Pancreas (tissue), 10 donors: Measurements from ENCODE around the gene RBPMS2. TPM values are rescaled to one million over a fixed set of nuclear protein-coding genes. Genes with fewer than 3 reads are reported as not detected.

ENCODE experiments used
- ATAC-seq, 4 donors: fragments of 200-7000 bp; cut with Tn5 transposase; one replicate each; pipeline versions ENCODE4 v1.8.0 to v1.9.1; 2020; ENCODE audit warnings: mild to moderate bottlenecking in 4 of 4, moderate library complexity in 4 of 4
- DNase-seq, 6 donors: peaks; one replicate each; pipeline ENCODE4 v3.0.0-alpha.2; 2020
- FAIRE-seq: peaks from 2 replicates; lab custom pipeline; 2012; peaks lifted over from hg19 to GRCh38; lab: Jason Lieb, UNC
- H3K27ac ChIP-seq, 4 donors: fragments of 200-600 bp; sonication (generic); 1 replicate in 3 of 4; 2 replicates in 1 of 4; pipeline versions ENCODE4 v1.5.0 to v1.8.0; 2020
- H3K27me3 ChIP-seq, 4 donors: fragments of 200-600 bp; one replicate each; pipeline ENCODE4 v1.8.0; 2021
- H3K36me3 ChIP-seq, 3 donors: fragments of 200-600 bp; sonication (generic) in 1 of 3; one replicate each; pipeline versions ENCODE4 v1.5.0 to v1.8.0; 2020 to 2021
- H3K4me1 ChIP-seq, 3 donors: fragments of 200-600 bp; one replicate each; pipeline ENCODE4 v1.8.0; 2021
- H3K4me3 ChIP-seq, 4 donors: fragments of 200-600 bp; sonication (generic) in 2 of 4; one replicate each; pipeline versions ENCODE4 v1.5.0 to v1.8.0; 2020 to 2021
- H3K9me3 ChIP-seq, 4 donors: fragments of 200-600 bp; one replicate each; pipeline ENCODE4 v1.8.0; 2021
- WGBS, 2 donors: extraction: QIAGEN DNeasy Blood & Tissue Kit; methylation state at CpG; one replicate each; pipeline ENCODE4 v1.1.7; 2013; 5-methylcytosine and 5-hydroxymethylcytosine counted together
- intact Hi-C, 3 donors: fragments of 100-400 bp; cut with DNase I; formaldehyde crosslinking; loops; one replicate each; pipeline versions ENCODE4 v1.11.1 to v1.14.2; 2022
- polyA plus RNA-seq, 2 donors: library from polyadenylated mRNA; stranded (reverse); fragments of 200-250 nt; gene quantifications; one replicate each; pipeline ENCODE4 v1.2.3, GENCODE V29; 2013
- total RNA-seq, 6 donors: library from RNA; stranded (reverse); fragmentation: NEBNext Ultra II Directional in 4 of 6; extraction: Animal tissue kit (Norgen Biotek cat#: 25700) in 4 of 6; gene quantifications; one replicate each; pipeline versions ENCODE4 v1.2.1 to v1.2.4, GENCODE V29; 2021 to 2023
- TF ChIP-seq, protein P1 (sequence below), 4 donors: fragments of 200-600 bp; sonication (generic) in 3 of 4; IDR thresholded peaks; one replicate each; pipeline versions ENCODE4 v1.5.0 to v1.8.0; 2021; ENCODE audit warnings: antibody characterized with exemption in 4 of 4
- donor health status: healthy with polysubstance abuse.
- donor health status: DM: no; HTN: no; CAD: no; lungs with moderate emphysema.
- donor health status: DM: no; HTN: no; CAD: no.
- donor health status: control.
- donor health status: control.
- donor health status: Bipolar disorder and iron deficiency.
- donor health status: DM: yes; HTN: yes; CAD: no.
- donor health status: DM: no; HTN: no; CAD: no.
- donor health status: DM: no; HTN: no; CAD: no.
- donor health status: DM: yes; HTN: yes; CAD: no.

Gene RBPMS2
- total and polyA plus RNA-seq, 8 donors = 0.52 to 2.3 (median 1.3) TPM

DNA sequence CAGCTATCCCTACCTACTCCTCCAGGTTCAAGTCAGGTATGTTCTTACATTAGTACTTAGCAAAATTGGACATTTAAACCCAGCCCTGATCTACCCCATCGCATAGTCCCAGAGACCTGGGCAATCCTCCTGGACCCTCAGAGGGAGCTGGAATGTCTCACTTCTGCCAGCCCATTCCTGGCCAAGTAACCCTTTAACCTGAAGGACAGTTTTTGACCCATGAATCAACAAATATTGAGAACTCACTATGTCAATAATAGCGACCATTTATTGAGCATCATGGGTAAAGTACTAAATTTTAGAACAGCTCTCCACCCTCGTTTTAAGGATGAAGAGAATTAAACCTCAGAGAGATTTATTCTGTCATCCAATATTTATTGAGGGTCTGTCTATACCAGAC, 70.4 kb downstream of the RBPMS2 start:
- peaks cover 11 to 24% (median 17%) of the 10 kb centered on the region in 3 donors for H3K4me1 ChIP-seq
- H3K4me3 ChIP-seq = no peak overlapping the region
- H3K36me3 ChIP-seq = no peaks in the 10 kb centered on the region
- no peak for ATAC-seq
- H3K27me3 ChIP-seq = no peaks in the 10 kb centered on the region
- TF ChIP-seq, protein P1, sequence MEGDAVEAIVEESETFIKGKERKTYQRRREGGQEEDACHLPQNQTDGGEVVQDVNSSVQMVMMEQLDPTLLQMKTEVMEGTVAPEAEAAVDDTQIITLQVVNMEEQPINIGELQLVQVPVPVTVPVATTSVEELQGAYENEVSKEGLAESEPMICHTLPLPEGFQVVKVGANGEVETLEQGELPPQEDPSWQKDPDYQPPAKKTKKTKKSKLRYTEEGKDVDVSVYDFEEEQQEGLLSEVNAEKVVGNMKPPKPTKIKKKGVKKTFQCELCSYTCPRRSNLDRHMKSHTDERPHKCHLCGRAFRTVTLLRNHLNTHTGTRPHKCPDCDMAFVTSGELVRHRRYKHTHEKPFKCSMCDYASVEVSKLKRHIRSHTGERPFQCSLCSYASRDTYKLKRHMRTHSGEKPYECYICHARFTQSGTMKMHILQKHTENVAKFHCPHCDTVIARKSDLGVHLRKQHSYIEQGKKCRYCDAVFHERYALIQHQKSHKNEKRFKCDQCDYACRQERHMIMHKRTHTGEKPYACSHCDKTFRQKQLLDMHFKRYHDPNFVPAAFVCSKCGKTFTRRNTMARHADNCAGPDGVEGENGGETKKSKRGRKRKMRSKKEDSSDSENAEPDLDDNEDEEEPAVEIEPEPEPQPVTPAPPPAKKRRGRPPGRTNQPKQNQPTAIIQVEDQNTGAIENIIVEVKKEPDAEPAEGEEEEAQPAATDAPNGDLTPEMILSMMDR (IDR thresholded peaks at IDR 0.05) = no peak
- no peak overlapping the region for H3K27ac ChIP-seq
- no peak for FAIRE-seq
- no peaks in the 10 kb centered on the region for H3K9me3 ChIP-seq
- intact Hi-C loops = no loop called here
- 62 to 68% methylated on average over 3 of the region's 3 CpGs for WGBS, 2 donors
- DNase-seq = no peak

DNA sequence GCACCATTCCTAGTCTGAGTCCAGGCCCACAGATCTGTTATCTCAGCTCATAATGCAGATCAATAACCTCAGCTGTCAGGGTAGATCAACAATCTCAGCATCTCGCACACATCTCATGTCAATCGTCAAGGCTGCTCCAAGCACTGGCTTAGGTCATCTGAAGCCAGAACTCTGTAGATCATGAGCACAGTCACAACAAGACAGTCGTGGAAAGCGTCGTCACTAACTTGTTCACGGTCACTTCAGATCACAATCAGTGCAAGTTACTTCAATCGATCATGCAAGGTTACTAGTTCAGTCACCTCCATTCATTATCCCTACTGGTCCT, 71.8 kb downstream of the RBPMS2 start:
- no peak for FAIRE-seq
- H3K4me3 ChIP-seq = peak overlapping the region; percentile 59 to 83 (median 76)
- H3K4me1 ChIP-seq = peaks cover 19 to 37% (median 22%) of the 10 kb centered on the region in 3 donors
- peak in 3 of 4 donors; percentile 5 to 22 (median 22) for ATAC-seq
- peak in 1 of 6 donors; percentile 20 for DNase-seq
- WGBS, 2 donors = 8 to 10% methylated on average over 7 of the region's 7 CpGs
- TF ChIP-seq, protein P1 (IDR thresholded peaks at IDR 0.05) = no peak
- no peaks in the 10 kb centered on the region for H3K27me3 ChIP-seq
- no peaks in the 10 kb centered on the region for H3K9me3 ChIP-seq
- H3K27ac ChIP-seq = peak overlapping the region; percentile 6 to 84 (median 62)
- no peaks in the 10 kb centered on the region for H3K36me3 ChIP-seq
- intact Hi-C loops = no loop called here

DNA sequence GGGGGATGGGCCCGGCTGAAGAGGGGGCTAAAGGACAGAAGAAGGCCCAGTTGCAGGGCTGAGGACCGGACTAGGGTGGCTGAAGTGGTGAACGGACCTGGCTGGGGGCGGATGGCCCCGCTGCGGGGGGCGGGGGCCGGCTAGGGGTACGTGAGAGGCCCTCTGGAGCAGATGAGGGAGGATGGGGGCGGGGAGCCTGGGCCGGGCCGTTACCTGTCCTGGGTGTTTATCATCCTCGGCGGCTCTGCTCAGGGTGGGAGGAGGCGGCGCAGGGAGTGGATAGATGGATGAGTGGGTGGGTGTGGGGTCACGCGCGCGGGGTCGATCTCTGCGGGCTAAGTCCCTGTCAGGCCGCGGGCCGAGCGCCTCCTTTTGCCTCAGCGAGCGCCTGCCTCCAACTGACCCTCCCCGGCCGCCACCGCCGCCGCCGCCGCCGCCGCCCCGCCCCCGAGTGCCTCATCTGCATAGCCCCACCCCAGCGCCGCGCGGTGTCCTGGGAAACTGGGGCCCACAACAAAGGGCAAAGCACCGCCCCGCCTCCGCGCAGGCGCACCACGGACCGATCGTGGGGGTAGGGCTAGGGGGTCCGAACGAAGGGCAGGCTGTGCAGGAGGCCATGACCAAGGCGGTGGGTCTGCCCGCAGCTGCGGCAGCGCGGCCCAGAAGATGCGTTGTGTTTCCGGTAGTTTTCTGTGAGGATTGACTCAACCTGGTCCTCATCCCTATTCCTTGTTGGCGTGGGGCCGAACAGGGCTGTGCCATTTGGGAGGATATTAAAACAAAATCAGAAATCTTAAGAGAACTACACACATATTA, 72.4 kb downstream of the RBPMS2 start:
- intact Hi-C loops = no loop called here
- Histone ChIP-seq H3K27me3 (no peaks in the 10 kb centered on the region), H3K4me3 (peak overlapping the region; percentile 59 to 83 (median 76)), H3K36me3 (no peaks in the 10 kb centered on the region), H3K4me1 (peaks cover 22 to 43% (median 24%) of the 10 kb centered on the region in 3 donors), H3K9me3 (no peaks in the 10 kb centered on the region), H3K27ac (peak overlapping the region; percentile 6 to 84 (median 62))
- peak; percentile 96 to 100 (median 98) for DNase-seq
- no peak for FAIRE-seq
- peak; percentile 96 to 98 (median 97) for ATAC-seq
- TF ChIP-seq, protein P1 (IDR thresholded peaks at IDR 0.05) = no peak
- 0 to 1% methylated on average over 55 to 62 of the region's 62 CpGs for WGBS, 2 donors

DNA sequence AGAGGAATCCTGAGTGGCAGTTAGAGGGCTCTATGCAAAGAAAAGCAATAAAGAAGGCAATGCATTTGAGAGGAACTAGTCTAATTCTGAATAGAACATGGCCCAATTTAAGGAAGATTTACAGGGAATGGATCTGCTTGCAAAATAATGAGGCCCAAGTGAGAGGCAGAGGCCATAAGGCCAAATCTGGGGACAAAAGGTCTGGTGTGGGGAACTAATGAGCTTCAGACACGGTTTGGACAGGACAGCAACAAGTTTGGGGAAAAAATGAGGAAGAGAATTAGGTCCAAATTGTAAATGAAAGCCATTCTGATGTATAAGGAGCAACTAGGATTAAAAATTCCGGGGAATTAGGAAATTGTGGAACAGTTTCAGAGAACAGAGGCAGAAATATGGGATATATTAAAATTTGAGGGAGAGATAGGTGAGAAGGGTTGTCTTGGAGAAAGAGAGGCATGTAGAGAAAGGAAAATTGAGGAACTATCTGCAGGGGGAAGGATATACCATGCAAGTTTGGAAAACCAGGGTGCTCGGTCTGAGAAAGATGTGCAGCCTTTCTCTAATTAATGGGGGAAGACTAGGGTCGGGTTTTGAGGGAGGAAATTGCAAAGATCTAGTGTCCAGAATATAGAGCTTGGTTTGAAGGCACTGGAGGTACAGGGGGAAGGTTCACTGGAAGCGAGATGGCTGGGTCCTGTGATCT, 73.8 kb downstream of the RBPMS2 start:
- no peaks in the 10 kb centered on the region for H3K36me3 ChIP-seq
- no peaks in the 10 kb centered on the region for H3K9me3 ChIP-seq
- no peak for FAIRE-seq
- DNase-seq = no peak
- TF ChIP-seq, protein P1 (IDR thresholded peaks at IDR 0.05) = no peak
- peaks cover 22 to 50% (median 24%) of the 10 kb centered on the region in 3 donors for H3K4me1 ChIP-seq
- H3K27me3 ChIP-seq = no peaks in the 10 kb centered on the region
- WGBS, 2 donors = 39 to 44% methylated on average over 5 of the region's 5 CpGs
- intact Hi-C loops = no loop called here
- no peak for ATAC-seq
- H3K27ac ChIP-seq = peak overlapping the region in 1 of 4 donors; percentile 8
- peak overlapping the region in 2 of 4 donors; percentile 77 to 83 for H3K4me3 ChIP-seq
